AG04450 (cell line): Measurements from ENCODE around the gene TESK2. TPM values are rescaled to one million over a fixed set of nuclear protein-coding genes. Genes with fewer than 3 reads are reported as not detected.

Source experiments
- CTCF ChIA-PET: fragments of 300-600, 350-600 bp; formaldehyde crosslinking; extraction: SDS; loops from one replicate; lab custom pipeline; 2022; ENCODE audit warnings: antibody characterized with exemption, inconsistent platforms; lab: Charles Lee
- POLR2A ChIA-PET: fragments of 350-600 bp; formaldehyde crosslinking; extraction: SDS; loops from one replicate; lab custom pipeline; 2021; ENCODE audit warnings: antibody characterized with exemption, inconsistent platforms; lab: Yijun Ruan, JAX
- DNase-seq: peaks from one replicate; pipeline ENCODE4 v3.0.0-alpha.2; 2011; ENCODE audit warnings: low read depth, low spot score
- H3K27ac ChIP-seq: one replicate; pipeline ENCODE4 v1.5.1; 2012; ENCODE audit warnings: low read depth, low read length, control low read depth
- H3K27me3 ChIP-seq: one replicate; pipeline ENCODE4 v1.6.0; 2012; ENCODE audit warnings: low read length; ENCODE audit not compliant: control insufficient read depth, insufficient read depth
- H3K4me3 ChIP-seq: 2 replicates; pipeline ENCODE4 v1.5.1; 2011; ENCODE audit warnings: mild to moderate bottlenecking, low read depth, low read length, control low read depth
- H3K9me3 ChIP-seq: 2 replicates; pipeline ENCODE4 v1.5.1; 2012; ENCODE audit warnings: low read length; ENCODE audit not compliant: control insufficient read depth, insufficient read depth
- CTCF ChIP-seq: IDR thresholded peaks from 2 replicates; pipeline ENCODE4 v1.5.1; 2011; ENCODE audit warnings: low read depth, low read length, control low read depth, inconsistent platforms
- polyA plus RNA-seq: library from polyadenylated mRNA; depleted of rRNA; stranded (reverse); fragments of >200 nt; gene quantifications from 2 replicates; pipeline ENCODE4 v1.2.3, GENCODE V29; 2011; rRNA removed

Gene TESK2
- polyA plus RNA-seq, 1 experiment = 2.6 TPM

GRCh38 chr1:45297666-45298356 is 193.2 kb downstream of the TESK2 start:
- DNase-seq = no peak
- no peak for TF ChIP-seq CTCF
- Histone ChIP-seq H3K4me3 (no peak overlapping the region), H3K27ac (no peak overlapping the region), H3K9me3 (no peaks in the 10 kb centered on the region), H3K27me3 (no peaks in the 10 kb centered on the region)
- ChIA-PET POLR2A (interaction anchor here (1.1 kb wide), 1 partner anchor 286 kb away, joined by 3 read pairs; the partner anchor contains the start of gene UROD), CTCF (interaction anchor here (0.9 to 13.9 kb wide), 2 partner anchors 282 to 498 kb away, joined by 3 to 616 read pairs; partner anchors contain the start of genes HECTD3, PLK3 and UROD)

Other genes starting within 250 kb of the TESK2 start
- 0.22 and 0.50 TPM in 2 replicates for gene HPDL, start 164.3 kb downstream of the TESK2 start, polyA plus RNA-seq
- 8.1 and 10.1 TPM in 2 replicates for gene TOE1, start 151.0 kb downstream of the TESK2 start, polyA plus RNA-seq
- 5.8 and 6.2 TPM in 2 replicates for gene MUTYH, start 150.7 kb downstream of the TESK2 start, polyA plus RNA-seq
- 0.89 and 1.0 TPM in 2 replicates for gene CCDC163, start 8.9 kb upstream of the TESK2 start, polyA plus RNA-seq
- 4.4 and 4.5 TPM in 2 replicates for gene MMACHC, start 9.1 kb upstream of the TESK2 start, polyA plus RNA-seq
- 988 and 1,110 TPM in 2 replicates for gene PRDX1, start 30.7 kb upstream of the TESK2 start, polyA plus RNA-seq
- gene AKR1A1, start 59.7 kb upstream of the TESK2 start, polyA plus RNA-seq = 150 and 175 TPM in 2 replicates
- gene NASP, start 92.9 kb upstream of the TESK2 start, polyA plus RNA-seq = 61.9 and 74.8 TPM in 2 replicates
- 0.19 TPM in 2 replicates for gene CCDC17, start 132.9 kb upstream of the TESK2 start, polyA plus RNA-seq
- 47.5 and 63.0 TPM in 2 replicates for gene GPBP1L1, start 195.4 kb upstream of the TESK2 start, polyA plus RNA-seq
- 52.8 and 53.9 TPM in 2 replicates for gene TMEM69, start 197.0 kb upstream of the TESK2 start, polyA plus RNA-seq